ENCODE data around the gene SARDH. TPM values are rescaled to one million over a fixed set of nuclear protein-coding genes. Genes with fewer than 3 reads are reported as not detected.
A peak's percentile ranks its signal among the peaks of the same experiment; 100 is the strongest.

SARDH gene
- total RNA-seq = 1 to 10 TPM; 3.9 to 5.9 TPM
- polyA plus RNA-seq (ENCODE audit: insufficient read length in 6 of 6) = 10 to 100 TPM in 4 of 6 donors, 1 to 10 TPM in 2; 9.1 to 13.9 (median 10.9) TPM
- long read RNA-seq, donor 1, partial matches to known transcripts = 0 of 6 reads
- long read RNA-seq, donor 1, other reads (novel, unspliced or antisense) = 0 of 6 reads
- long read RNA-seq, donor 2, partial matches to known transcripts = 0 of 3 reads
- long read RNA-seq, donor 2, other reads (novel, unspliced or antisense) = 0 of 3 reads
- long read RNA-seq, donor 3, partial matches to known transcripts = 0 of 2 reads
- long read RNA-seq, donor 3, other reads (novel, unspliced or antisense) = 0 of 2 reads
- long read RNA-seq, donor 4, partial matches to known transcripts = 1 of 3 reads
- long read RNA-seq, donor 4, other reads (novel, unspliced or antisense) = 1 of 3 reads
- long read RNA-seq, donor 5, partial matches to known transcripts = 0 of 2 reads
- long read RNA-seq, donor 5, other reads (novel, unspliced or antisense) = 0 of 2 reads
- long read RNA-seq, donor 6, partial matches to known transcripts = 0 of 1 reads
- long read RNA-seq, donor 6, other reads (novel, unspliced or antisense) = 0 of 1 reads
- long read RNA-seq, donor 7 = 0 reads
- long read RNA-seq, donor 8, partial matches to known transcripts = 0 of 2 reads
- long read RNA-seq, donor 8, other reads (novel, unspliced or antisense) = 0 of 2 reads
- long read RNA-seq, donor 9 = 0 reads
- long read RNA-seq, donor 10, partial matches to known transcripts = 1 of 3 reads
- long read RNA-seq, donor 10, other reads (novel, unspliced or antisense) = 2 of 3 reads
- long read RNA-seq, donor 11, partial matches to known transcripts = 0 of 2 reads
- long read RNA-seq, donor 11, other reads (novel, unspliced or antisense) = 0 of 2 reads
- long read RNA-seq, donor 12, partial matches to known transcripts = 0 of 3 reads
- long read RNA-seq, donor 12, other reads (novel, unspliced or antisense) = 0 of 3 reads

- Histone ChIP-seq H3K27ac (no peak within 1 kb of the TSS), H3K27me3 (peaks cover 0 to 8% of the 10 kb centered on the region in 2 donors), H3K4me1 (peaks cover 0 to 13% of the 10 kb centered on the region in 2 donors), H3K9me3 (no peaks in the 10 kb centered on the region), H3K36me3 (no peaks in the 10 kb centered on the region), H3K4me3 (peak within 1 kb of the TSS; percentile 21 to 42)
- ATAC-seq (peak; percentile 77), DNase-seq (peak; percentile 56 to 87 (median 68))
- no peak for TF ChIP-seq CTCF (IDR thresholded peaks at IDR 0.05)
- intact Hi-C loops (cut with DNase I) = no loop called here
Observed at GRCh38 chr9:133737774-133738639, at the start of gene SARDH. Gene SARDH, minus strand, starts transcription at chr9:133738352. Its CDS starts 4,179 bp downstream, at chr9:133734173.

GRCh38 chr9:133787754-133788025, 49.5 kb upstream of the SARDH start:
- ATAC-seq = peak; percentile 51

GRCh38 chr9:133786907-133787753, 49.0 kb upstream of the SARDH start:
- Histone ChIP-seq H3K9me3 (no peaks in the 10 kb centered on the region), H3K27ac (no peak overlapping the region), H3K36me3 (peaks cover 0 to 22% of the 10 kb centered on the region in 2 donors), H3K4me1 (peaks cover 0 to 43% of the 10 kb centered on the region in 2 donors), H3K4me3 (no peak overlapping the region), H3K27me3 (no peaks in the 10 kb centered on the region)
- no peak for ATAC-seq
- peak in 1 of 4 donors; percentile 39 for DNase-seq
- TF ChIP-seq CTCF (IDR thresholded peaks at IDR 0.05) = no peak
- intact Hi-C loops (cut with DNase I) = no loop called here

More at GRCh38 chr9:133787754-133788025, 49.5 kb upstream of the SARDH start:
- H3K36me3 ChIP-seq = peaks cover 0 to 18% of the 10 kb centered on the region in 2 donors
- no peaks in the 10 kb centered on the region for H3K9me3 ChIP-seq
- peaks cover 0 to 46% of the 10 kb centered on the region in 2 donors for H3K4me1 ChIP-seq
- H3K4me3 ChIP-seq = no peak overlapping the region
- peak in 2 of 4 donors; percentile 55 to 79 for DNase-seq
- no peak overlapping the region for H3K27ac ChIP-seq
- H3K27me3 ChIP-seq = no peaks in the 10 kb centered on the region
- no peak for TF ChIP-seq CTCF (IDR thresholded peaks at IDR 0.05)
- intact Hi-C loops (cut with DNase I) = no loop called here

GRCh38 chr9:133786371-133786753, 48.2 kb upstream of the SARDH start:
- peaks cover 0 to 22% of the 10 kb centered on the region in 2 donors for H3K36me3 ChIP-seq
- H3K9me3 ChIP-seq = no peaks in the 10 kb centered on the region
- TF ChIP-seq CTCF (IDR thresholded peaks at IDR 0.05) = no peak

More at GRCh38 chr9:133786371-133786753, 48.2 kb upstream of the SARDH start:
- DNase-seq (peak in 1 of 4 donors; percentile 56), ATAC-seq (no peak)
- H3K27me3 ChIP-seq = no peaks in the 10 kb centered on the region
- intact Hi-C loops (cut with DNase I) = no loop called here
- peaks cover 0 to 43% of the 10 kb centered on the region in 2 donors for H3K4me1 ChIP-seq
- H3K27ac ChIP-seq = no peak overlapping the region
- H3K4me3 ChIP-seq = no peak overlapping the region
